Cardiac muscle cell (in vitro differentiated cells and primary cell): ENCODE measurements around the gene GSG1. TPM values are rescaled to one million over a fixed set of nuclear protein-coding genes. Genes with fewer than 3 reads are reported as not detected.
"Not testable (repeated sequence)": the region's sequence is repeated elsewhere in the genome, so short reads cannot be mapped to it uniquely, and the experiment has no call there.

Experiments
- DNase-seq, 2 donors: peaks; one replicate each; pipeline versions ENCODE4 v3.0.0 to v3.0.0-alpha.2; 2010 to 2017; ENCODE audit warnings: low read depth in 1 of 2, low spot score in 1 of 2
- H3K27ac ChIP-seq: fragments of 200-600 bp; sonication (generic); 2 replicates; pipeline ENCODE4 v1.5.1; 2016
- H3K27me3 ChIP-seq: fragments of 200-600 bp; sonication (generic); 2 replicates; pipeline ENCODE4 v1.6.0; 2016; ENCODE audit warnings: control low read depth
- H3K36me3 ChIP-seq: fragments of 200-600 bp; sonication (generic); 2 replicates; pipeline ENCODE4 v1.5.1; 2016; ENCODE audit warnings: control low read depth
- H3K4me1 ChIP-seq: fragments of 200-600 bp; sonication (generic); 2 replicates; pipeline ENCODE4 v1.8.1; 2017; ENCODE audit warnings: low read depth, mild to moderate bottlenecking, mixed run types
- H3K4me3 ChIP-seq: fragments of 200-600 bp; sonication (generic); 2 replicates; pipeline ENCODE4 v1.5.1; 2016; ENCODE audit warnings: mild to moderate bottlenecking
- H3K9me3 ChIP-seq: fragments of 200-600 bp; sonication (generic); 2 replicates; pipeline ENCODE4 v1.5.1; 2017; ENCODE audit warnings: low read depth, mild to moderate bottlenecking, control low read depth
- polyA plus RNA-seq: library from polyadenylated mRNA; unstranded; fragments of >200 nt; fragmentation: Nextera tagmentation; extraction: Ambion mirVana; gene quantifications from 2 replicates; pipeline ENCODE4 v1.2.1, GENCODE V29; 2016
- total RNA-seq: library from RNA; depleted of rRNA; stranded (reverse); fragments of >200 nt; gene quantifications from 2 replicates; pipeline ENCODE4 v1.2.3, GENCODE V29; 2016
- TF ChIP-seq, protein P1 (sequence below): IDR thresholded peaks from 2 replicates; pipeline ENCODE4 v1.5.1; 2012; ENCODE audit warnings: low read depth, mild to moderate bottlenecking, low read length

GSG1 gene
- total and polyA plus RNA-seq, 2 experiments from 2014 or later, result 0.12 TPM; not detected in 1

- Histone ChIP-seq H3K27me3 (peaks cover 4% of the 10 kb centered on the region), H3K27ac (no peak overlapping the region), H3K36me3 (no peaks in the 10 kb centered on the region), H3K9me3 (no peaks in the 10 kb centered on the region), H3K4me1 (peaks cover 7% of the 10 kb centered on the region), H3K4me3 (no peak overlapping the region)
- TF ChIP-seq, protein P1, sequence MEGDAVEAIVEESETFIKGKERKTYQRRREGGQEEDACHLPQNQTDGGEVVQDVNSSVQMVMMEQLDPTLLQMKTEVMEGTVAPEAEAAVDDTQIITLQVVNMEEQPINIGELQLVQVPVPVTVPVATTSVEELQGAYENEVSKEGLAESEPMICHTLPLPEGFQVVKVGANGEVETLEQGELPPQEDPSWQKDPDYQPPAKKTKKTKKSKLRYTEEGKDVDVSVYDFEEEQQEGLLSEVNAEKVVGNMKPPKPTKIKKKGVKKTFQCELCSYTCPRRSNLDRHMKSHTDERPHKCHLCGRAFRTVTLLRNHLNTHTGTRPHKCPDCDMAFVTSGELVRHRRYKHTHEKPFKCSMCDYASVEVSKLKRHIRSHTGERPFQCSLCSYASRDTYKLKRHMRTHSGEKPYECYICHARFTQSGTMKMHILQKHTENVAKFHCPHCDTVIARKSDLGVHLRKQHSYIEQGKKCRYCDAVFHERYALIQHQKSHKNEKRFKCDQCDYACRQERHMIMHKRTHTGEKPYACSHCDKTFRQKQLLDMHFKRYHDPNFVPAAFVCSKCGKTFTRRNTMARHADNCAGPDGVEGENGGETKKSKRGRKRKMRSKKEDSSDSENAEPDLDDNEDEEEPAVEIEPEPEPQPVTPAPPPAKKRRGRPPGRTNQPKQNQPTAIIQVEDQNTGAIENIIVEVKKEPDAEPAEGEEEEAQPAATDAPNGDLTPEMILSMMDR, result no peak
- DNase-seq, result no peak
Observed at GRCh38 chr12:13084898-13085640, 18.4 kb downstream of the GSG1 start.

DNA sequence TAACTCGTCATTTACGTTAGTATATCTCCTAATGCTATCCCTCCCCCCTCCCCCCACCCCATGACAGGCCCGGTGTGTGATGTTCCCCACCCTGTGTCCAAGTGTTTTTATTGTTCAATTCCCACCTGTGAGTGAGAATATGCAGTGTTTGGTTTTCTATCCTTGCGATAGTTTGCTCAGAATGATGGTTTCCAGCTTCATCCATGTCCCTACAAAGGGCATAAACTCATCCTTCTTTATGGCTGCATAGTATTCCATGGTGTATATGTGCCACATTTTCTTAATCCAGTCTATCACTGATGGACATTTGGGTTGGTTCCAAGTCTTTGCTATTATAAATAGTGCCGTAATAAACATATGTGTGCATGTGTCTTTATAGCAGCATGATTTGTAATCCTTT is 19.8 kb downstream of the GSG1 start:
- H3K36me3 ChIP-seq, H3K4me1 ChIP-seq, H3K27me3 ChIP-seq, H3K27ac ChIP-seq, H3K9me3 ChIP-seq, DNase-seq, H3K4me3 ChIP-seq: not testable (repeated sequence)

- Histone ChIP-seq H3K36me3 (no peaks in the 10 kb centered on the region), H3K27me3 (no peaks in the 10 kb centered on the region), H3K27ac (no peak overlapping the region), H3K9me3 (no peaks in the 10 kb centered on the region), H3K4me3 (no peak overlapping the region), H3K4me1 (peaks cover 7% of the 10 kb centered on the region)
- TF ChIP-seq, protein P1, result no peak
- DNase-seq, result no peak
Observed at GRCh38 chr12:13082861-13083260, 20.6 kb downstream of the GSG1 start.

DNA sequence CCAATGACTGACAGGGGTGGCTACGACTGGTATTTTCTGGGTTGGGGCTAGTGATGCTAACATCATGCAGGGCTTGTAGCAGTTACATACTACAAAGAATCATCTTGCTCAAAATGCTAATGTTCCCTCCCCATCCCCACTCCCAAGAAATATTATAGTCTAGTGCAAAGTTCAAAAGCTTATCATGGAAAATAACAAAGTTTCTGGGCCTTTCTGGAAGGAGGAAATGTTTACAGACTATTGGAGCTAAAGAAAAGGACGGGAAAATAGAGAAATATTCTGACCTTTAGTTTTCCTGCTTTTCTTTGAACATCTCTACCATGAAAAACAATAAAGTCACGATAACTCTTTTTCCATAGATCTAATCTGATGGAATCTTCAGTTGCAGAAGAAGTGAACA is 23.2 kb downstream of the GSG1 start:
- Histone ChIP-seq H3K4me1 (no peaks in the 10 kb centered on the region), H3K27me3 (no peaks in the 10 kb centered on the region), H3K4me3 (no peak overlapping the region), H3K9me3 (no peaks in the 10 kb centered on the region), H3K27ac (no peak overlapping the region), H3K36me3 (no peaks in the 10 kb centered on the region)
- no peak for DNase-seq
- TF ChIP-seq, protein P1, result no peak

DNA sequence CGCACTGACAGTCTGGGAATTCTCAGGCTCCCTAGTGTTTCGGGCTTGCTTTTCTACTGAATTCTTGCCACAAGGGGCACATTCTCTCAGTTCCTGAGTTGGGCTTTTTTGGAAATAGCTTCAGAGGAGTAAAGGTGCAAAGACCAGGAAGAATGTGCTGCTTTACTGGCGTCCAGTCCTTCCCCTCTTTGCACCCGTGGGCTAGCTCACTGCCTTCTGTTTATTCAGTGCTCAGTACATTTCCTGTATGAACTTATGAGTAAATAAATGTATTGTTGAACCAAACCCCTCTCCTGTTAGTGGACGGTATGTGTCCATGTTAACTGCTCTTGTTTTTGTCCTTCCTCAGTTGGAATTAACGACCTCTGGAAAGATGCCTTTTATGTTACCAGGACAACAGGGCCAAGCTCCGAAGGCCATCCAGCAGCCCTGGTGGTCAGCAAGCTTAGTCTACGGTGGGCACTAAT is 24.0 kb downstream of the GSG1 start:
- no peak overlapping the region for H3K4me3 ChIP-seq
- TF ChIP-seq, protein P1, result no peak
- H3K36me3 ChIP-seq, result no peaks in the 10 kb centered on the region
- H3K4me1 ChIP-seq, result no peaks in the 10 kb centered on the region
- no peaks in the 10 kb centered on the region for H3K9me3 ChIP-seq
- DNase-seq, result no peak
- no peak overlapping the region for H3K27ac ChIP-seq
- H3K27me3 ChIP-seq, result no peaks in the 10 kb centered on the region

- H3K4me1 ChIP-seq, result no peaks in the 10 kb centered on the region
- no peaks in the 10 kb centered on the region for H3K27me3 ChIP-seq
- H3K36me3 ChIP-seq, result no peaks in the 10 kb centered on the region
- TF ChIP-seq, protein P1, result no peak
- no peak overlapping the region for H3K27ac ChIP-seq
- no peak overlapping the region for H3K4me3 ChIP-seq
- H3K9me3 ChIP-seq, result no peaks in the 10 kb centered on the region
- no peak for DNase-seq
Observed at GRCh38 chr12:13075786-13076570, 27.5 kb downstream of the GSG1 start.
